Measurements from ENCODE around the gene FADS2. TPM values are rescaled to one million over a fixed set of nuclear protein-coding genes. Genes with fewer than 3 reads are reported as not detected.

FADS2 gene
- total and polyA plus RNA-seq, 2 of the 13 experiments (the other 11 are each of a cell fraction or from before 2014, with no cell fraction given) = 90.1 to 124 TPM

DNA sequence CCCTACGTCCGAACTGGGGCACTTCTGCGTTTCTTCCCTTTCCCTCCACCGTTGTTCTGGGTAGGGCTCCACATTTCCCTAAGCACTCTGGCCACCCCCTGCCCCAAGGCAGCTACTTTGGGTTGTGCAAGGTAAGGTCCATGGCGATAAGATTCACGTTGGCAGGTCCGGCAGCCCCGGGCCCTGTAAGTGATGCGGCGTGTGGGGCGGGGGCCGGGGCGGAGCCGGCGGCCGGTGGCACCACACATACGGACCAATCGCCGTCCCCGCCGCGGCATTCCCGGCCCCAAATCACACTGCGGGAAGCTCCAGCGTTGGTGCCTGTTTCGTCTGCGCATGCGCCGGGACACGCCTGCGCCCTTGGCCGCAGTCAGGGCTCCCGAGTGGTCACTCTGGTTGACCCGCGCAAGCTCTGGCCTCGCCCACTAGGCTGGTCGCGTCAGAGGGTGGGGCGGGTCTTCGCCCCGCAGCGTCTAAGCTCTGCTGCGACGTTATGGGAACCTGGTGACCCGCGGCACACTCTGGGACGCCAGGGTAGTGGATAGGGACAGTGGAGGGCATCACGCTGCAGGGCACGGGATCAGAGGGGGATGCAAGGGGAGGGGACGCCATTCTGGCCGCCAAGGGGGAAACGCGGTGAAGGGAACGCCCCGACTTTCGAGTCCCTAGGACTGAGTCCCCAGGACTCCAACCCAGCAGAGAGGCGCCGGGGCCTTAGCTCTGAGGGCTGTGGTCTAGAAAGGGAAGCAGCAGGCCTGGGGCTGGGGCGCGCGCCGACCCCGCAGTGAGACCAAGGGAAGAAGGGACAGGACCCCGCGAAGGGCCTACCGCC is 12.9 kb upstream of the FADS2 start (continued):
- TF ChIP-seq, protein P1, sequence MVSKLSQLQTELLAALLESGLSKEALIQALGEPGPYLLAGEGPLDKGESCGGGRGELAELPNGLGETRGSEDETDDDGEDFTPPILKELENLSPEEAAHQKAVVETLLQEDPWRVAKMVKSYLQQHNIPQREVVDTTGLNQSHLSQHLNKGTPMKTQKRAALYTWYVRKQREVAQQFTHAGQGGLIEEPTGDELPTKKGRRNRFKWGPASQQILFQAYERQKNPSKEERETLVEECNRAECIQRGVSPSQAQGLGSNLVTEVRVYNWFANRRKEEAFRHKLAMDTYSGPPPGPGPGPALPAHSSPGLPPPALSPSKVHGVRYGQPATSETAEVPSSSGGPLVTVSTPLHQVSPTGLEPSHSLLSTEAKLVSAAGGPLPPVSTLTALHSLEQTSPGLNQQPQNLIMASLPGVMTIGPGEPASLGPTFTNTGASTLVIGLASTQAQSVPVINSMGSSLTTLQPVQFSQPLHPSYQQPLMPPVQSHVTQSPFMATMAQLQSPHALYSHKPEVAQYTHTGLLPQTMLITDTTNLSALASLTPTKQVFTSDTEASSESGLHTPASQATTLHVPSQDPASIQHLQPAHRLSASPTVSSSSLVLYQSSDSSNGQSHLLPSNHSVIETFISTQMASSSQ (IDR thresholded peaks at IDR 0.05; ENCODE audit: low read depth) = no peak
- TF ChIP-seq, protein P1 (CRISPR knock-in tag; IDR thresholded peaks at IDR 0.05; ENCODE audit: borderline replicate concordance) = peak; percentile 62; the same call in 1 of the 2 replicates
- TF ChIP-seq NKX3-1 (CRISPR knock-in tag; IDR thresholded peaks at IDR 0.05) (0 out of 2 replicates have a peak, but pooled peaks have one; percentile 57), ESRRA (CRISPR knock-in tag; IDR thresholded peaks at IDR 0.05; ENCODE audit: low read depth) (peak; percentile 60), PITX1 (CRISPR knock-in tag; IDR thresholded peaks at IDR 0.05) (peak; percentile 71; the same call in 1 of the 2 replicates), KDM5A (IDR thresholded peaks at IDR 0.05; ENCODE audit: borderline replicate concordance, low read length) (no peak), SCMH1 (CRISPR knock-in tag; IDR thresholded peaks at IDR 0.05; ENCODE audit: borderline replicate concordance) (no peak), NR2F2 (IDR thresholded peaks at IDR 0.05; ENCODE audit: borderline replicate concordance, low read depth) (no peak; the same call in 1 of the 2 replicates), IKZF4 (CRISPR knock-in tag; IDR thresholded peaks at IDR 0.05; ENCODE audit: borderline replicate concordance, low read depth, not compliant biosample characterization) (no peak), FIP1L1 (IDR thresholded peaks at IDR 0.05; ENCODE audit: borderline replicate concordance, insufficient read depth, low read depth, low read length) (0 out of 2 replicates have a peak, but pooled peaks have one; percentile 84), NFYB (CRISPR knock-in tag; IDR thresholded peaks at IDR 0.05) (peak; percentile 83), NR0B2 (CRISPR knock-in tag; IDR thresholded peaks at IDR 0.05) (0 out of 2 replicates have a peak, but pooled peaks have one; percentile 36), ZNF547 (CRISPR knock-in tag; IDR thresholded peaks at IDR 0.05) (peak; percentile 63), SMAD1 (CRISPR knock-in tag; IDR thresholded peaks at IDR 0.05; ENCODE audit: borderline replicate concordance, low read depth) (0 out of 2 replicates have a peak, but pooled peaks have one; percentile 27), MAFF (IDR thresholded peaks at IDR 0.05; ENCODE audit: low read depth, low read length) (no peak), TP53 (CRISPR knock-in tag; conservative IDR thresholded peaks at IDR 0.05) (0 out of 2 replicates have a peak, but pooled peaks have one; percentile 25), ZNF781 (CRISPR knock-in tag; IDR thresholded peaks at IDR 0.05; ENCODE audit: borderline replicate concordance, not compliant biosample characterization) (peak; percentile 93), ZNF616 (CRISPR knock-in tag; IDR thresholded peaks at IDR 0.05; ENCODE audit: low read depth) (no peak; the same call in 1 of the 2 replicates), ZUFSP (CRISPR knock-in tag; IDR thresholded peaks at IDR 0.05; ENCODE audit: borderline replicate concordance) (no peak)
- TF ChIP-seq, protein P2, sequence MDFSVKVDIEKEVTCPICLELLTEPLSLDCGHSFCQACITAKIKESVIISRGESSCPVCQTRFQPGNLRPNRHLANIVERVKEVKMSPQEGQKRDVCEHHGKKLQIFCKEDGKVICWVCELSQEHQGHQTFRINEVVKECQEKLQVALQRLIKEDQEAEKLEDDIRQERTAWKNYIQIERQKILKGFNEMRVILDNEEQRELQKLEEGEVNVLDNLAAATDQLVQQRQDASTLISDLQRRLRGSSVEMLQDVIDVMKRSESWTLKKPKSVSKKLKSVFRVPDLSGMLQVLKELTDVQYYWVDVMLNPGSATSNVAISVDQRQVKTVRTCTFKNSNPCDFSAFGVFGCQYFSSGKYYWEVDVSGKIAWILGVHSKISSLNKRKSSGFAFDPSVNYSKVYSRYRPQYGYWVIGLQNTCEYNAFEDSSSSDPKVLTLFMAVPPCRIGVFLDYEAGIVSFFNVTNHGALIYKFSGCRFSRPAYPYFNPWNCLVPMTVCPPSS (IDR thresholded peaks at IDR 0.05) = no peak

Measured in HepG2 (cell line).